ENCODE measurements around the gene HOXC12. TPM values are rescaled to one million over a fixed set of nuclear protein-coding genes. Genes with fewer than 3 reads are reported as not detected.
A peak's percentile ranks its signal among the peaks of the same experiment; 100 is the strongest.

Gene HOXC12
- total RNA-seq, 4 donors from 2014 or later: 3.7 to 6.8 (median 4.7) TPM

DNA sequence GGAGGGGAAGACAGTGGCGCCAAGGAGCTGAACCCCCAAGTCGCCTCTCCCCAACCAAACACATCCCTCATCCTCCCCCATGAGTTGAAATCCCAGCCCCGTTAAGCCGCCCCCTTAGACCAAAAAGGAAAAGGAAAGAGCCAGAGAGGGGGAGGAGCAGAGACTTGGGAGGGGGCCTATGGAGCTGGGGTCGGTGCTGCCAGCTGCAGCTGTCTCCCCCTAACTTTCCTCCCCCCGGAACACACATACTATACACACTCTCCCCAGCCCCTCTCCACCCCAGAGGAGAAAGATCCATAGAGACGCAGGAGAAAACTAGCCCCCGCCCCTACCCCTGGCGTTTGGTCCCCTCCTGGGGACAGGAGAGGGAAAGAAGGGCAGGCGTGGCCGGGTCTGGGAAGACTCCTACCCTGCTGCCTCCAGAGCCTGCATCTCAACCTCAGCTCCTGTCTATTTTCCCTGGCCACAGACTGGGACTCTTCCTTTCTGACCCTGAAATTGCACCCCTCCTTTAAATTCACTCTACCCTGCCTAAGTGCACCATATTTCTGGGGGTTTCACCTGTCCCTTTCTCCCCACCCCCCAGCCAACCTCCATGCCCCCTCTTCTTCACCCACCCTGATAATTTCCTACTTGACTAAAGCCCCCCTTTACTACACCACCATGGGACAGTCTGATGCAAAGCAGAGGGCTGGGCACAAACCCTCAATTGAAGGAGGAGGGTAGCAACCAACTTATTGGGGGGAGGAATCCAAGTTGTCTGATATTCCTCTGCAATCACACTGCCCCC, 43.6 kb downstream of the HOXC12 start:
- Histone ChIP-seq H3K4me3 (peak overlapping the region; percentile 67), H3K27me3 (peaks cover 14% of the 10 kb centered on the region), H3K36me3 (no peaks in the 10 kb centered on the region), H3K27ac (peak overlapping the region; percentile 98), H3K9me3 (no peaks in the 10 kb centered on the region), H3K4me1 (peaks cover 69% of the 10 kb centered on the region)
- 12% methylated on average over 11 of the region's 11 CpGs for whole genome bisulfite sequencing
- TF ChIP-seq POLR2A (IDR thresholded peaks at IDR 0.05): no peak
- no peak for TF ChIP-seq POLR2AphosphoS5 (IDR thresholded peaks at IDR 0.05)
- no peak for DNase-seq (ENCODE audit: low spot score in 2 of 2)

DNA sequence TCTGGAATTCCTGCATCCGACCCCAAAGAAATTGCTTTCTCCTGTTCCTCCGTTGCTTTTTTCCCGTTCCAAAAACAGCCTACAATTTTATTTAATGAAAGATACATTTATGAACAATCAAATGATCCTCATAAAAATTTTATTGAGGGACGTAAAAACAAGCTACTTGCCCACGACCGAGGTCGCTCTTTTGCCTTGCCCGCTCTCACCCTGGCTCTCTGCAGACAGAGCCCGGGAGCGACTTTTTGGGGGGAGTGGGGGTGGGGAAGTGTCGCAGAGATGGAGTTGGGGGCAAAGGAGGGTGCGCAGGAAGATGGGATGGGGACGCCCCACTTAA, 44.2 kb downstream of the HOXC12 start:
- TF ChIP-seq EP300 (IDR thresholded peaks at IDR 0.05) (no peak), POLR2A (IDR thresholded peaks at IDR 0.05) (no peak), POLR2AphosphoS5 (IDR thresholded peaks at IDR 0.05) (no peak)
- TF ChIP-seq, protein P1, sequence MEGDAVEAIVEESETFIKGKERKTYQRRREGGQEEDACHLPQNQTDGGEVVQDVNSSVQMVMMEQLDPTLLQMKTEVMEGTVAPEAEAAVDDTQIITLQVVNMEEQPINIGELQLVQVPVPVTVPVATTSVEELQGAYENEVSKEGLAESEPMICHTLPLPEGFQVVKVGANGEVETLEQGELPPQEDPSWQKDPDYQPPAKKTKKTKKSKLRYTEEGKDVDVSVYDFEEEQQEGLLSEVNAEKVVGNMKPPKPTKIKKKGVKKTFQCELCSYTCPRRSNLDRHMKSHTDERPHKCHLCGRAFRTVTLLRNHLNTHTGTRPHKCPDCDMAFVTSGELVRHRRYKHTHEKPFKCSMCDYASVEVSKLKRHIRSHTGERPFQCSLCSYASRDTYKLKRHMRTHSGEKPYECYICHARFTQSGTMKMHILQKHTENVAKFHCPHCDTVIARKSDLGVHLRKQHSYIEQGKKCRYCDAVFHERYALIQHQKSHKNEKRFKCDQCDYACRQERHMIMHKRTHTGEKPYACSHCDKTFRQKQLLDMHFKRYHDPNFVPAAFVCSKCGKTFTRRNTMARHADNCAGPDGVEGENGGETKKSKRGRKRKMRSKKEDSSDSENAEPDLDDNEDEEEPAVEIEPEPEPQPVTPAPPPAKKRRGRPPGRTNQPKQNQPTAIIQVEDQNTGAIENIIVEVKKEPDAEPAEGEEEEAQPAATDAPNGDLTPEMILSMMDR (IDR thresholded peaks at IDR 0.05): no peak
- H3K4me1 ChIP-seq: peaks cover 69% of the 10 kb centered on the region
- no peaks in the 10 kb centered on the region for H3K36me3 ChIP-seq
- H3K4me3 ChIP-seq: peak overlapping the region; percentile 67
- 9% methylated on average over 13 of the region's 13 CpGs for WGBS
- no peaks in the 10 kb centered on the region for H3K9me3 ChIP-seq
- H3K27me3 ChIP-seq: peaks cover 13% of the 10 kb centered on the region
- peak overlapping the region; percentile 98 for H3K27ac ChIP-seq
- DNase-seq (ENCODE audit: low spot score in 2 of 2): no peak

DNA sequence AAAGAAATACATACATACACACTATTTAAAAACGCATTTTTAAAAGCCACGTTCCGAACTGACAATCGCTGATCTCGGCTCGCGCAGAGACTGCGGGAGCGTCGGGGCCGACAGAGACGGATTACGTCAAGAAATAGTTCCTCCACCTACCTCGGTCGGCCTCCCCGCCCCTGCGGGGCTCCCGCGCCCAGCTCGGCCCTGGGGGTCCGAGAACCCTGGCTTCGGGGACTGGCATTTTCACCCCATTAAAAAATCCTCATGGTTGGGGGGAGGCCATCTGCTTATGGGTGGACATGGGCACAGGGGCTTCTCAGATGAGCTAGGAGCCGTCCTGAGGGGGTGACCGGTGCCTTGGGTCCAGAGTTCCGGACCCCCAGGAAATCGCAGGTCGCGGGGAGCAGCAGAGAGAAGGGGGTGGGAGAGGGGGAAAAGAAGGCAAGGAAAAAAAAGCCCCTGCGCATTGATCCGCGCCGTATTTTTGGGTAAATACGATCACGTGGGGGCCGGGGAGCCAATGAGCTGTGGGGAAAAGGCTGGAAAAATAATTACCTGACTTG, 44.9 kb downstream of the HOXC12 start:
- Histone ChIP-seq H3K27ac (peak overlapping the region; percentile 98), H3K9me3 (no peaks in the 10 kb centered on the region), H3K4me1 (peaks cover 65% of the 10 kb centered on the region), H3K27me3 (peaks cover 9% of the 10 kb centered on the region), H3K36me3 (no peaks in the 10 kb centered on the region), H3K4me3 (peak overlapping the region; percentile 67)
- 2% methylated on average over 34 of the region's 35 CpGs for WGBS
- TF ChIP-seq, protein P1 (IDR thresholded peaks at IDR 0.05): no peak
- TF ChIP-seq POLR2A (IDR thresholded peaks at IDR 0.05) (no peak), POLR2AphosphoS5 (IDR thresholded peaks at IDR 0.05) (no peak), EP300 (IDR thresholded peaks at IDR 0.05) (no peak)
- DNase-seq (ENCODE audit: low spot score in 2 of 2): peak in 1 of 2 donors; percentile 87

DNA sequence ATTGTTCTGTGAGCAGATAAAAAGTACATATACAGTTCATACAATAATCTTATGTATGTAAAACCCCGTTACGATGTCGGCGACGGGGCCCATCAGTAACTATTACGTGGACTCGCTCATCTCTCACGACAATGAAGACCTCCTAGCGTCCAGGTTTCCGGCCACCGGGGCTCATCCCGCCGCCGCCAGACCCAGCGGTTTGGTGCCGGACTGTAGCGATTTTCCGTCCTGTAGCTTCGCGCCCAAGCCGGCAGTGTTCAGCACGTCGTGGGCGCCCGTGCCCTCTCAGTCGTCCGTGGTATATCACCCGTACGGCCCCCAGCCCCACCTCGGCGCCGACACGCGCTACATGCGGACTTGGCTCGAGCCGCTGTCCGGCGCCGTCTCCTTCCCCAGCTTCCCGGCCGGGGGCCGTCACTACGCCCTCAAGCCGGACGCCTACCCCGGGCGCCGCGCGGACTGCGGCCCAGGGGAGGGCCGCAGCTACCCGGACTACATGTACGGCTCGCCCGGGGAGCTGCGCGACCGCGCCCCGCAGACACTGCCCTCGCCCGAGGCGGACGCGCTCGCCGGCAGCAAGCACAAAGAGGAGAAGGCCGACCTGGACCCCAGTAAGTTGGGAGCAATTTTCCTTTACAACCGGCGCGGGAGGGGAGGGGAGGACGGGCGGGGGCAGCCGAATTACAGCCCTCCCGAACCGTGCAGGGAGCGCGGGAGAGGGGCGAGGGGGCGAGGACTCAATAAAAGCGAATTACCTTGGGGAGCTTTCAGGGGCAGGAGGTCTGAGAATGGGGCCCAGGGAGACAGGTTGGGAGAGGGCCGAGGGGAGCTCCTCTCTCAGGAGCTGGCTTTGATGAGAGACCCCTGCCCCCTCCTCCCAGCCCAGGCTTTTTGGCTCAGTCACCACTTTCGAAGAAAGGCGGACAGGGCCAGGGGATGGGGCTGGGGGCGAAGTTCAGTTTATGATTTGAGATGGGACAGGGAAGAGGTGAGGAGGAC, 45.7 kb downstream of the HOXC12 start, which contains the start of gene HOXC9:
Gene HOXC9 (plus strand): TSS at position 46 of the 999 bp plus-strand sequence. CDS start 28 bp downstream, at position 74.
- TF ChIP-seq EP300 (IDR thresholded peaks at IDR 0.05) (no peak), POLR2A (IDR thresholded peaks at IDR 0.05) (no peak), POLR2AphosphoS5 (IDR thresholded peaks at IDR 0.05) (peak in 1 of 3 donors; percentile 37)
- TF ChIP-seq, protein P1 (IDR thresholded peaks at IDR 0.05): no peak
- H3K36me3 ChIP-seq: no peaks in the 10 kb centered on the region
- WGBS: 3% methylated on average over 73 of the region's 87 CpGs
- H3K4me1 ChIP-seq: peaks cover 60% of the 10 kb centered on the region
- no peaks in the 10 kb centered on the region for H3K9me3 ChIP-seq
- peak within 1 kb of the TSS; percentile 98 for H3K27ac ChIP-seq
- no peak for DNase-seq (ENCODE audit: low spot score in 2 of 2)
- H3K4me3 ChIP-seq: peak within 1 kb of the TSS; percentile 67
- peaks cover 13% of the 10 kb centered on the region for H3K27me3 ChIP-seq

DNA sequence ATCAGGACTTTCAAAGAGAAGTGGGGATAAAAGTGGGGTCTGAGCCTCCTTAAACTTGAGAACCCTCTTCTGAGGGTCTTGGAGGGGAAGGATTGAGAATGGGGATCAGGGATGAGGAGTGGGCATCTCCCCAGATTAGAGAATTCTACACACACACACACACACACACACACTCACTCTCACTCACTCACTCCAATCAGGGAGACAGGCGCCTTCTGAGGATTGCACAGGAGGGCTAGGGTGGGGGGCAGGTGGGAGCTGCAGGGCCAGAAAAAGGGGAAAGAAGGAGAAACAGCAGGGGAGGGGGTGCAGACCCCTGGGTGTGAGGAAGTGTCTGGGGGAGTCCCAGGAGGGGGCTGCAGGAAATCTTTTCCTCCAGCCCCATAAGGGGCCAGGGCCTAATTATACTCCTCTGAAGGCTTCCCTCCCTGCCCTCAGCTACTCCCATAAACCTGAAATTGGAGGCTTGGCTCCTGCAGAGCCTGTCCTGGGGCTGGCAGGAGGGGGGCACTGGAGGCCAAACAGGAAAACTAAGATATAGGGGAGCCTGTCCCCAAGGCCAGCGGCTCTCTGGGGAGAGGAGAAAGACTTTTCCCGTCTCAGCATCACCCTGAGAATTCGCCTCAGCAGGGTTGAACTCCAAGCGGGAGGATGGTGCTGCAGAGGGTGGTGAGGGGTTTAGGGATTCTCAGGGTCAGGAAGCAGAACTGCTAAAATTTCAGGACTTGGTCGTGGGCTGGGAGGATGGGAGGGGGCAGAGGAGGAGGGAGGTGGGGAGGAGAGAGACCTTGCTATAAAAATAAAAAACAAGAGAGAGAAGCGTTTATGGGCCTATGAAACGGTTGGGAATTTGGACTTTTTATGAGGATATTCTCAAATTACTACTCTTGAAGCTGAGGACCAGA, 46.8 kb downstream of the HOXC12 start:
- WGBS: 44% methylated on average over 8 of the region's 8 CpGs
- Histone ChIP-seq H3K27ac (peak overlapping the region; percentile 98), H3K27me3 (peaks cover 16% of the 10 kb centered on the region), H3K9me3 (no peaks in the 10 kb centered on the region), H3K36me3 (no peaks in the 10 kb centered on the region), H3K4me1 (peaks cover 62% of the 10 kb centered on the region), H3K4me3 (peak overlapping the region; percentile 67)
- DNase-seq (ENCODE audit: low spot score in 2 of 2): no peak
- TF ChIP-seq POLR2AphosphoS5 (IDR thresholded peaks at IDR 0.05): no peak
- no peak for TF ChIP-seq EP300 (IDR thresholded peaks at IDR 0.05)
- TF ChIP-seq POLR2A (IDR thresholded peaks at IDR 0.05): no peak
- TF ChIP-seq, protein P1 (IDR thresholded peaks at IDR 0.05): no peak

Measured in suprapubic skin (tissue), 4 donors.